Endometrial microvascular endothelial cells (primary cell): ENCODE measurements around the gene ARHGAP32. TPM values are rescaled to one million over a fixed set of nuclear protein-coding genes. Genes with fewer than 3 reads are reported as not detected.
"Not testable (repeated sequence)": the region's sequence is repeated elsewhere in the genome, so short reads cannot be mapped to it uniquely, and the experiment has no call there.

Source experiments
- in situ Hi-C: cut with HindIII; loops from 2 replicates; pipeline ENCODE4 v1.10.0; 2017; ENCODE audit warnings: low sequenced_read_pairs, low pct_unique_long_range_greater_than_20kb; ENCODE audit errors: inconsistent ontology term
- total RNA-seq: library from RNA; depleted of rRNA; stranded (reverse); fragments of >200 nt; gene quantifications from one replicate; pipeline ENCODE4 v1.2.3, GENCODE V29; 2015; ENCODE audit errors: inconsistent ontology term

Gene ARHGAP32
- total RNA-seq, 1 donor from 2014 or later, result 2.6 TPM

DNA sequence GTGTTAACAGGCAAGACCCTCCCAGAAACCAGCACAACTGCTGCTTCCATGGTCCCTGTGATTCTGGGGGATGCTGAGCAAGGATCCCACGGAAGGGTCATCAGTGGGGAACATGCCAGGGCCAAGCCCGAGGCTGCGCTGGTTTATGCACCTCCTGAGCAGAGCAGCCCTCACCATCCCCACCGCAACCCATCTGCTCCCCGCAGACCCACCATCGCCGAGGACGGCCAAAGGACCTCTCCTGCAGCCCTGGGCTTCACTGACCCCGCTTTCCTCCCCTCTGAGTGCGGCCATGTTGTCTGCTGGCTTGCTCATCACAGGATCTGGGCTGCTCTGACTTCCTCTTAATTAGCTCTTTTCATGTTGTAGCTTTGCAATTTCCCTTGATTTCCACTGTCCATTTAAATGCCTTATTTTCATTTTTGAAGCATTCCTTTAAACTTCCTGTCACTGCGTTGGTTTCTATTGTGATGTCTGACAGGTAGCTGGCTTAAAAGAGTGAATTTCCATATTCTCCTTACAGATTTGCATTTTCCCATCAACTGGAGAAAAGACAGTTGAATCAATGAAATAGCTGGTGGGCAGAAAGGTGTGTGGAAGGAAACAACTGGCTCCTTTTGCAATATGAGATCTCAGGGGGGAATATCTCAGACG, 264.3 kb downstream of the ARHGAP32 start:
- in situ Hi-C loops, result no loop called here

- in situ Hi-C loops, result no loop called here
Measured at GRCh38 chr11:128927108-128927461, 265.0 kb downstream of the ARHGAP32 start.

DNA sequence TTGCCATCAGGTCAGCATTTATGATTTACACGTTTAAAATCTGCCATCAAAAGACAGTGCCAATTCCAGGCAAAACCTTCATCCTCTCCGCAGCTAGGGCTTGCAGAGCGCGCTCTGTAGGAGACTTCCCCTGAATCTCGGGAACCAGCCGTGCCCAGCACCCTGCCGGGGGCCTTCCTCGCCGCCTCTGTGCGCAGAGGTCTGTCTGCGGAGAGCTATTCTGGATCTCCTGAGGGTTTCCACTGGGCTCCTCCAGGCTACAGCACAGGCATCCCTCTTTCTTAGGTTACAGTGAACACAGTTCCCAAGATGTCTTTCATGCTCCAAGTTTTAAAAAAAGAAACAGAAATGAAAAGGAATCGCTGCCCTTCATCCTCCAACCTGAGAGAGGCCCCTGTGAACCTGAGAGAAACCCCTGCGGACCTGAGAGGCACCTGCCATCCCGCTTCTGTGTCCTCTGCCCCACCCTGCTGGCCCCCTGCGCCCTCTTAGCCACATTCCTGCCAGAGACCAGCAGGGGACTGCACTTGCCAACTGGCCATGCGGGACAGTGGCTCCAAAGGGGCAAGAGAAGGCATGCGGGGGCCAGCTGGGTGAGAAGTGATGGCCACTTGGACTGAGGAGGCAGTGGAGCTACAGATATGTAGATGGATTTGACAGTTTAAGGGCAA, 265.6 kb downstream of the ARHGAP32 start:
- in situ Hi-C loops, result no loop called here

DNA sequence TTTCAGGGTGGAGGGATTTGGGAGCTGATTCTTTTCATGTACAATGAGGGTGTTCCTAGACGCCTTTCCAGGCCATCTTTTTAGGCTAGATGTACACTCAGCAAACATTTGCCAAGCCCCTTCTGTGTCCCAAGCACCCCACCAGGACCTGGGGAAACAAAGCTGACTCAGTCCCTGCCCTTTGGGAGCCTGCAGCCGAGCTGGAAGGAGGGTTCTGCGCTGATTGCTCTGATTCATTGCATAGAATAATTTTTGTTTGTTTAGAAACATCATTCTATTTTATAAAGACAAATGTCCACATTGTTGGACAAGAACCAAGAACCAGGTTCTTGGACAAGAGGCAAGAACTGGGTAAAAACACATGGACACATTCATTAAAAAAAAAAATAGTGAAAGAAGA, 266.1 kb downstream of the ARHGAP32 start:
- in situ Hi-C loops, result no loop called here

DNA sequence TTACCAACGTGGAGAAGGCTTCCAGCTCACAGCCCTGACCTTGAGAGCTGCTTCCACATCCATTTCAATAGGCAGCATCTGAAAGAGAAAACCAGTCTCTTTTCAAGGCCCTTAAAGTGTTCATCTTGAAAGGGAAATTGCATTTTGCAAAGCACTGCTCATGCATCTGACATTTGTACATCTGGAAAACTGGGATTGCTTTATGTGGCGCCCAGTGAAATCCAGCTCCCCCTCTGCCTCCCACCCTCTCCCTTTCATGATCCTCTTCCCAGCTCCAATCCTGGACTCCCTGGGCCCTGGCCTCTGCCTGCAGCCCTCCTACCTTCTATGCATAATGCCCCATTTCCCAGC, 266.9 kb downstream of the ARHGAP32 start:
- in situ Hi-C loops, result no loop called here

DNA sequence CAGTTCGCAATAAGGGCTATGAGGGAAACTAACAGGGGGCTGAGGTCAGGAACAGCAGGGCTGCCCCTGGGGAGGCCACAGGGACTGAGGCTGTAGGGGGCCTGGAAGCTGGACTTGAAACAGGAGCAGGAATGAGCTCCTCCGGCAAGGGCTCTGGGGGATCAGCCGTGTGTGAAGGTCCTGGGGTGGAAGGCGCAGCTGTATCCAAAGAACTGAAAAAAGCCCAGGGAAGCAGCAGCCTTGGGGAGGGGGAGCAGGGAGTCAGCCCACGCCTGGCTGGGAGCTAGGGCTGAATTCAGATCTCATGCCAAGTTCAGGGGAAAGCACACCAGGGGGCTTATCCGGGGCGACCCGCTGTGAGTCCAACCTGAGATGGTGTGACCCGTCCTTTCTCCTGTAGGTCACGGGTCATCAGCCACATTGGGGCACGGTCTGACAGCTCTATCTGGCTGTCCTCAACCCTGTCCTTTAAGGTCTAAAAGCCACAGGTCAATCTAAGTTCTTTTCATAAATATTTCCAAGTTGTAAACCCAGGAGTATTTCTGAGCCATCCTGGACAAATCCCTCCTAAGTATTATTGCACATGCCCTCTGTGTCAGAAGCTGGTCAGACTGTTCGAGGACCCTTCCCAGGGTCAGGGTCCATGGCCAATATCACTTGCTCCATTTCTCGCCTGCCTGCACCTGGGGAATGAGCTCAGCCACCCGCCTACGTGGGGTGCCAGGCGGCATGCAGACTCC, 267.4 kb downstream of the ARHGAP32 start:
- in situ Hi-C loops, result no loop called here

DNA sequence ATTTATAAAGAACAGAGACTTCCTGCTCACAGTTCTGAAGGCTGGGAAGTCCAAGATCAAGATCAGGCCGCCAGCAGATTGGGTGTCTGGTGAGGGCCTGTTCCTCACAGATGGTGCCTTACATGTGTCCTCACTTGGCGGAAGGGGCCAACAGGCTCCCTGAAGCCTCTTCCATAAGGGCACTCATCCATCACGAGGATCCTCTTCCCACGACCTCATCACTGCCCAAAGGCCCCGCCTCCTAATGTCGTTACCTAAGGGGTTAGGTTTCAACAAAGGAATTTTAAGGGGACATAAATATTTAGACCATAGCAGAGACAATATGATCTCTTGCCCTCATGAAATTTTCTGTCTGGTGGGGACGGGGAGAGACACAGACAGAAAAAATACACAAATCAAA, 268.0 kb downstream of the ARHGAP32 start:
- in situ Hi-C loops, result no loop called here

GRCh38 chr11:128921793-128922192, 270.3 kb downstream of the ARHGAP32 start:
- in situ Hi-C loops, result no loop called here

GRCh38 chr11:128920666-128921065, 271.5 kb downstream of the ARHGAP32 start:
- in situ Hi-C loops, result no loop called here

DNA sequence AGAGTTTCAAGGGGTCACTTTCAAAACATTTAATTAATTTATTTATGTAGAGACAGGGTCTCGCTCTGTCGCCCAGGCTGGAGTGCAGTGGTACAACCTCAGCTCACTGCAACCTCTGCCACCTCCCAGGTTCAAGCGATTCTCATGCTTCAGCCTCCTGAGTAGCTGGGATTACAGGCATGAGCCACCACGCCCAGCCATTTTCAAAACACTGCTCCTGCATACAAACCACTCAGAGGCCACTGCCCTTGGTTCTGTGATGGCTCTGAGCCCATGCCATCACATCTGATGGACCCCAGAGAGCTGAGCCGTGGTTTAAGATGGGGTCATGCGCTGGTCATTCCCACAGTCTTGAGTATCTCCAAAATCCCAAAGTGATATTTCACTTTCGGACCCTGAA, 272.5 kb downstream of the ARHGAP32 start:
- in situ Hi-C loops, result not testable (repeated sequence)

GRCh38 chr11:128919216-128919615, 272.9 kb downstream of the ARHGAP32 start:
- in situ Hi-C loops, result no loop called here

DNA sequence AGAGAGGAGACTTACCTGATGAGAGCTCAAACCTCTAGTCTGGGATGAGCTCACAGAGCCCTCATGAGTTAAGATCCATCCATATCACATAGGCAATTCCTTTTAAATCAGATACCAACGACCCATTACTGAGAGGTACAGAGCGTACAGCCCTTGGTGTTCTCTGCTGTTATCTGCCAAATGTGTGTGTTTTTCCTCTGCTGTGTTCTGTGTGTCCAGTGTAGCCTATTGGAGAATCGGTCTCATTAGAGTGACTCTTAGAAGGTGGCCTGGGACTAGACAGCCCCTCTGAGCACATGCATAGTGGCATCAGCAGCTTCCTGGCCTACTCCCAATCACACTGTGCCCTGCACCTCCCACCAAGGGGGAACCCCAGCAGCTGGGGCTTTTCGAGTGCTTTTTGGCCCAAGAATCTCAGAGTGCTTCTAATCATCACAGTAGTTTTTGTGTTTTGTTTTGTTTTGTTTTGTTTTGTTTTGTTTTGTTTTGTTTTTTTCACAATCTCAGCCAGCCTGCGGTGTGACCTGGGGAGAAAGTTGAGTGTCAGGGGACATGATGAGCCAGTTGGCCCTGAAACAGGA, 274.9 kb downstream of the ARHGAP32 start:
- in situ Hi-C loops, result no loop called here

GRCh38 chr11:128916681-128917080, 275.4 kb downstream of the ARHGAP32 start:
- in situ Hi-C loops, result no loop called here

DNA sequence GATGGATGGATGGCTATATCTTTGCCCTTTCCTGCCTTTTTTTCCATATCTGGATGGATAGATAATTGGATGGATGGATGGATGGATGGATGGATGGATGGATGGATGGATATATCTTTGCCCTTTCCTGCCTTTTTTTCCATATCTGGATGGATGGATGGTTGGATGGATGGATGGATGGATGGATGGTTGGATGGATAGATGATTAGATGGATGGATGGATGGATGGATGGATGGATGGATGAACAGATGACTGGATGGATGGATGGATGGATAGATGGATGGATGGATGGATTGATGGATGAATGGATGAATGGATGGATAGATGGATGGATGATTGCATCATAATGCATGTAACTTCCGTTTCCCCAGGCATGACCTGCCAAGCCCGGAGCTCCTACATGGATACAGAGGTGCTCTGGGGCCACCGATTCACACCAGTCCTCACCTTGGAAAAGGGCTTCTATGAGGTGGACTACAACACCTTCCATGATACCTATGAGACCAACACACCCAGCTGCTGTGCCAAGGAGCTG, 276.0 kb downstream of the ARHGAP32 start:
- in situ Hi-C loops, result no loop called here

GRCh38 chr11:128915149-128915521, 277.0 kb downstream of the ARHGAP32 start:
- in situ Hi-C loops, result no loop called here

Other genes starting within 250 kb of the ARHGAP32 start
- not detected for gene TP53AIP1, start 249.5 kb downstream of the ARHGAP32 start, total RNA-seq
- not detected for gene BARX2, start 183.5 kb upstream of the ARHGAP32 start, total RNA-seq